HG03025 (cell line): ENCODE data around the gene IL10RA.

Experiments
- ATAC-seq: cut with Tn5 transposase; IDR thresholded peaks from one replicate; pipeline ENCODE4 v1.9.1; 2021; ENCODE audit warnings: mild to moderate bottlenecking, moderate library complexity; ENCODE audit not compliant: unreplicated experiment, low FRiP score

Gene IL10RA

DNA sequence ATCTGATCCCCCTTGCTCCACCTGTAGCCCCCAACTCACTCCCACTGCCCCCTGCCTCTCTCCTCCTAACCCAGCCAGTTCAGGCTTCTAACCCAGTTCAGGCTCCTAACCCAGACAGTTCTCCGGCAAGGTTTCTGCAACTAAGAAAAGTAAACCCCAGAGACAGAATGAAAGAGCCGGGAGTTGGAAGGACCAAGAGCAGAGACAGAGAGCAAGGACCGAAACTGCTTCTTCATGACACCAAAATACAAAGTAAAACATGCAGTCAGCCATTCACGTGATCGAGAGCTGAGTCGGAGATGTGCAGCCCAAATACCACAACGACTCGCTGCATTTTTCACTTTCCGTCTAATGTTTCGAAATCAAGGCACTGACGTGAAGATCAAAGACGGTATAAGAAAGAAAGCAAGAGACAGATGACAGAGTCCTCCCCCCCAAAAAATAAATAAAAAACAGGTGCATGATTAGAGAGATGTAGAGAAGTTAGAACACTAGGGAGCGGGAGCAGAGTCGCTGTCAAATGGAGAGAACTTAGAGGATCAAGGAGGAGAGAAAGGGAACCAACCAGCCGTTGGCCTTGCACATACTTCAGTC, 884 bp downstream of the IL10RA start:
- ATAC-seq: no peak

- ATAC-seq: no peak
These were observed 3.3 kb downstream of the IL10RA start for GRCh38 chr11:117989351-117990102.

- ATAC-seq: no peak
These were observed 5.9 kb downstream of the IL10RA start for GRCh38 chr11:117992136-117992535.

- no peak for ATAC-seq
These were observed 6.4 kb downstream of the IL10RA start for GRCh38 chr11:117992620-117993019.

GRCh38 chr11:117993988-117994745, 8.0 kb downstream of the IL10RA start:
- ATAC-seq: no peak

DNA sequence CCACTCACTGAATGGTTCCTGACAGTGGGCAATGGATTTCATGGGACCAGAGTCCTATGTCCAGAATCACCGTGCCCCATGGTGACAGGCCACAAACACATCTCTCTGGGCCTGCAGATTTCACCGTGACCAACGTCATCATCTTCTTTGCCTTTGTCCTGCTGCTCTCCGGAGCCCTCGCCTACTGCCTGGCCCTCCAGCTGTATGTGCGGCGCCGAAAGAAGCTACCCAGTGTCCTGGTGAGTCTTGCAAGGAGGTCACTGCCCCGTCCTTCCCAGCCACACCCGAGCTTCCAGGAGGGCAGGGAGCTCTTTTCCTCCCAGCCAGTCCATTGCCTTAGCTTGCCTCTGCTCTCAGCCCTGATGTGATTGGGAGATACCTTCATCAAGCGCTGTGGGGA, 9.3 kb downstream of the IL10RA start:
- no peak for ATAC-seq

DNA sequence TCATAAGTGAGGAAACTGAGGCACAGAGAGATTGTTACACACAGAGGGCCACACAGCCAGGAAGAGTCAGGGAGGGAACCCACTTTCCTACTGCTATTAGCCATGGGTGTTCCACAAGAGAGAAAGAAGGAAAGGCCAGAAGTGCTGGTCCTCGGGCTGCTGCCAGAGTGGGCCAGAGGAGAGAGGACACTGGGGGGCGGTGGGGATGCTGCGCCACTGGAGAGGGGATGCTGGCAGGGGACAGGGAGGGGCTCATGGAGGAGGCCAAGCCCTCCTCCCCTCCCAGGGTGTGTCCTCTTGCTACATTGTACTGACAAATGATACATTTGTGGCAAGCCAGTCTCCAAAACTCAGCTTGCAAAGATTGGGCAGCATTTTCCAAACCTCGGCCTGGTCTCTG, 9.9 kb downstream of the IL10RA start:
- ATAC-seq: no peak

DNA sequence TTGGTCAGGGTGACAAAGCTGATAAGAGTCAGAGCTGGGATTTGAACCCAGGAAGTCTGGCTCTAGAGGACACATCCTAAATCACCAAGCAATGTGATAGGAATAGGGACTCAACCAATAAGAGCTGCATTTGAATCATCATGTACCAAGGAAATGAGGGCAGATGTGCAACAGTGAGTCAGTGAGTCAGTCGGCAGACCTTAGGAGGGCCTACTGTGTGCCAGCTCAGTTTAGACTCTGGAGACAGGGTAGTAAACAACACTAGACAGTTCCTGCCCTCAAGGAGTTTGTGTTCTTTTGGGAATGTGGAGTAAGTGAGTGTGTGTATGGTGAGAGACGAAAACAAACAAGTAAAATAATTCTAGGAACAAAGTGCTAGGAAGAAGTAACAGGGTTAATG, 11.2 kb downstream of the IL10RA start:
- no peak for ATAC-seq

DNA sequence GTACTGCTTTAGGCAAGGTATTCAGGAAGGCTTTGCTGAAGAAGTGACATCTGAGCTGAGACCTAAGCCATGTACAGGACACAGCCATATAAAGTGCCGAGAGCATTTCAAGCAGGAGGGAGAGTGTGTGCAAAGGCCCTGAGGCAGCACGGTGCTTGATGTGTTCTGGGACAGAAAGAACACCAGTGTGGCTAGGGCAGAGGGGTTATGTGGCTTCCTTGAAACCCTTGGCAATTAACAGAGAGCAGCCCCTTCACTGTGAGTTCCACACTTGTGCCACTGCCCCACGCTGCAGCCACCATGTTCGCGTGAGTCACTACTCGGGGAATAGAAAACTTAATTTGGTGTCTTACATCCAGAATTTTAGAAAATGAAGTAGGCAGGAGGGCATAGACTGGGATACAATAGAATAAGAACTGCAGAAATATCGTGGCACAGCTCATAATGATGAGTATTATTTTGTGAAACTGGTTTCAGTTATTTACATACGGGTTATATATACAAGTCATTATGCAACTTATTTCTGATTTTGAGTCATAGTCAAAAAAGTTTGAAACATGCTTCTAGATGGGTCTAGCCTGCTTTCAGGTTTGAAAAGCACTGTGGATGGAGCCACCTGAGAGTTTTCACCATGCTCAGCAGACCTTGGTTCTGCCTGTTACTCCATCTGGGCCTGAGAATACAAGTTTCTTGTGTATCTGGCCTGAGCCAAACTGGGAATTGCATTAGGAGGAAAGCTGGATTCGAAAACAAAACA, 11.8 kb downstream of the IL10RA start:
- peak; percentile 49 for ATAC-seq

DNA sequence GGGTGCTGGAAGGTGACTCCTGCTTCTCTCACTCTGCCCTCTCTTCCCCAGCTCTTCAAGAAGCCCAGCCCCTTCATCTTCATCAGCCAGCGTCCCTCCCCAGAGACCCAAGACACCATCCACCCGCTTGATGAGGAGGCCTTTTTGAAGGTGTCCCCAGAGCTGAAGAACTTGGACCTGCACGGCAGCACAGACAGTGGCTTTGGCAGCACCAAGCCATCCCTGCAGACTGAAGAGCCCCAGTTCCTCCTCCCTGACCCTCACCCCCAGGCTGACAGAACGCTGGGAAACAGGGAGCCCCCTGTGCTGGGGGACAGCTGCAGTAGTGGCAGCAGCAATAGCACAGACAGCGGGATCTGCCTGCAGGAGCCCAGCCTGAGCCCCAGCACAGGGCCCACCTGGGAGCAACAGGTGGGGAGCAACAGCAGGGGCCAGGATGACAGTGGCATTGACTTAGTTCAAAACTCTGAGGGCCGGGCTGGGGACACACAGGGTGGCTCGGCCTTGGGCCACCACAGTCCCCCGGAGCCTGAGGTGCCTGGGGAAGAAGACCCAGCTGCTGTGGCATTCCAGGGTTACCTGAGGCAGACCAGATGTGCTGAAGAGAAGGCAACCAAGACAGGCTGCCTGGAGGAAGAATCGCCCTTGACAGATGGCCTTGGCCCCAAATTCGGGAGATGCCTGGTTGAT, 12.6 kb downstream of the IL10RA start:
- ATAC-seq: no peak

GRCh38 chr11:117999354-117999993, 13.3 kb downstream of the IL10RA start:
- ATAC-seq: no peak

DNA sequence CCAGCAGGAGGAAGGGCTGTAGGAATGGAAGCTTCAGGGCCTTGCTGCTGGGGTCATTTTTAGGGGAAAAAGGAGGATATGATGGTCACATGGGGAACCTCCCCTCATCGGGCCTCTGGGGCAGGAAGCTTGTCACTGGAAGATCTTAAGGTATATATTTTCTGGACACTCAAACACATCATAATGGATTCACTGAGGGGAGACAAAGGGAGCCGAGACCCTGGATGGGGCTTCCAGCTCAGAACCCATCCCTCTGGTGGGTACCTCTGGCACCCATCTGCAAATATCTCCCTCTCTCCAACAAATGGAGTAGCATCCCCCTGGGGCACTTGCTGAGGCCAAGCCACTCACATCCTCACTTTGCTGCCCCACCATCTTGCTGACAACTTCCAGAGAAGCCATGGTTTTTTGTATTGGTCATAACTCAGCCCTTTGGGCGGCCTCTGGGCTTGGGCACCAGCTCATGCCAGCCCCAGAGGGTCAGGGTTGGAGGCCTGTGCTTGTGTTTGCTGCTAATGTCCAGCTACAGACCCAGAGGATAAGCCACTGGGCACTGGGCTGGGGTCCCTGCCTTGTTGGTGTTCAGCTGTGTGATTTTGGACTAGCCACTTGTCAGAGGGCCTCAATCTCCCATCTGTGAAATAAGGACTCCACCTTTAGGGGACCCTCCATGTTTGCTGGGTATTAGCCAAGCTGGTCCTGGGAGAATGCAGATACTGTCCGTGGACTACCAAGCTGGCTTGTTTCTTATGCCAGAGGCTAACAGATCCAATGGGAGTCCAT, 14.1 kb downstream of the IL10RA start:
- no peak for ATAC-seq

- ATAC-seq: no peak
These were observed 14.6 kb downstream of the IL10RA start for GRCh38 chr11:118000850-118001228.

DNA sequence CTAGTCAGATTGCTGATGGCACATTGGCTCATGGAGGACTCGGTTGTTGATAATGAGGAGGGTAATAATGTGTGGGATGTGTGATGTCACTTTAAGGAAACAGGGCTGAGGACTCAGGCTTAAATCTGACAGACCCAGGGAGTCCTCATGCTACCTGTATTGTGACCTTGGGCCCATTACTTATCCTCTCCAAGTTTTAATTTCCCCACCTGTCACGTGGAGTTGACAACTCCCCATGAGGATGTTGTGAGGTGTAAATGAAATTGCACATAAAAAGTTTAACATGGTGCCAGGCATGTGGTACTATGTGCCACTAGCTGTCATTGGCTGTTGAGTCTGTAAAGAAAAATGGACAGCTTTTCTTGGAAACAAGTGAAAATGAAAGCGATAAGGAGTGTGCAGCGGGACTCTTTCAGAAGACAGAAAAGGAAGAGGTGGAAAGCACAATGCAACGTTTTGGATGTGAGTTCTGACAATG, 15.3 kb downstream of the IL10RA start:
- no peak for ATAC-seq

- no peak for ATAC-seq
These were observed 15.9 kb downstream of the IL10RA start for GRCh38 chr11:118002010-118002540.

- no peak for ATAC-seq
These were observed 16.6 kb downstream of the IL10RA start for GRCh38 chr11:118002541-118003423.

DNA sequence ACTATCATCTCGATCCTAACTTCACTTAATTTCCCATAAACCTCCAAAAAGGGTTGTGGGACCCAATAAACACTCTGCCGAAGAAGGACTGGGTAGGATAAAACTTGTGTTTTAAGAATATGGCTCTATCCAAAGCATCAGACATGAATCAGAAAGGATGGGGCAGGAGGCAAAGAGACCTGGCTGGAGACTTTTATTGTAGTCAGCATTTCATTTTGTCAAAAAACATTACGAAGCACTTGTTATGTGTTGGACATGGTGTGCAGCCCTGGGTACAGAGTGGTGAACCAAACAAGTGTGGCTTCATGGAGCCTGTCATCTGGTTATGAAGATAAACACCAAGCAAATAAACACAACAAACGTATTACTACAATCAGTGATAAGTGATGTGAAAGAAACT, 17.3 kb downstream of the IL10RA start:
- no peak for ATAC-seq
